Activated CD4-positive, alpha-beta T cell treated with anti-CD3 and anti-CD28 coated beads, Interleukin-2, amount 10 ng/mL, durations not matched to agents 24 days and 14 days (primary cell): ENCODE data around the gene EGR2. TPM values are rescaled to one million over a fixed set of nuclear protein-coding genes. Genes with fewer than 3 reads are reported as not detected.

Experiments used
- DNase-seq: peaks from one replicate; pipeline ENCODE4 v3.0.0; 2022
- H3K27ac Mint-ChIP-seq: one replicate; pipeline ENCODE4 v1.8.0; 2022; ENCODE audit warnings: mild to moderate bottlenecking, mixed read lengths
- H3K27me3 Mint-ChIP-seq: one replicate; pipeline ENCODE4 v1.8.0; 2022; ENCODE audit warnings: mixed read lengths
- H3K36me3 Mint-ChIP-seq: one replicate; pipeline ENCODE4 v1.8.0; 2022; ENCODE audit warnings: low read depth, mild to moderate bottlenecking, mixed read lengths
- H3K4me1 Mint-ChIP-seq: one replicate; pipeline ENCODE4 v1.8.0; 2021; ENCODE audit warnings: mixed read lengths
- H3K4me3 Mint-ChIP-seq: one replicate; pipeline ENCODE4 v1.8.0; 2022; ENCODE audit warnings: mild to moderate bottlenecking, moderate library complexity, mixed read lengths
- H3K9me3 Mint-ChIP-seq: one replicate; pipeline ENCODE4 v1.8.0; 2021; ENCODE audit warnings: mixed read lengths
- intact Hi-C: fragments of 100-400 bp; cut with micrococcal nuclease; formaldehyde crosslinking; loops from one replicate; pipeline ENCODE4 v1.15.1; 2023
- total RNA-seq: library from RNA; stranded (reverse); gene quantifications from 2 replicates; pipeline ENCODE4 v1.2.3, GENCODE V29; 2022

Gene EGR2
- total RNA-seq, 1 donor from 2014 or later = 178 TPM

GRCh38 chr10:62842983-62843382 is 26.8 kb upstream of the EGR2 start:
- no peak for DNase-seq
- Mint-ChIP-seq H3K9me3 (peaks cover 12% of the 10 kb centered on the region), H3K36me3 (peaks cover 4% of the 10 kb centered on the region), H3K27me3 (peaks cover 15% of the 10 kb centered on the region), H3K4me1 (peaks cover 22% of the 10 kb centered on the region), H3K4me3 (no peak overlapping the region), H3K27ac (no peak overlapping the region)
- intact Hi-C loops = no loop called here

GRCh38 chr10:62839590-62839989 is 23.4 kb upstream of the EGR2 start:
- DNase-seq = no peak
- Mint-ChIP-seq H3K27ac (peak overlapping the region; percentile 60), H3K27me3 (peaks cover 27% of the 10 kb centered on the region), H3K9me3 (peaks cover 7% of the 10 kb centered on the region), H3K36me3 (no peaks in the 10 kb centered on the region), H3K4me3 (no peak overlapping the region), H3K4me1 (peaks cover 13% of the 10 kb centered on the region)
- intact Hi-C loops = loop anchor here (2.0 kb wide), 1 partner anchor 21 kb away; no protein-coding TSS in a partner anchor

- H3K4me3 Mint-ChIP-seq = no peak overlapping the region
- H3K27ac Mint-ChIP-seq = no peak overlapping the region
- intact Hi-C loops = no loop called here
- peaks cover under 1% of the 10 kb centered on the region for H3K4me1 Mint-ChIP-seq
- DNase-seq = no peak
- peaks cover 13% of the 10 kb centered on the region for H3K27me3 Mint-ChIP-seq
- no peaks in the 10 kb centered on the region for H3K9me3 Mint-ChIP-seq
- no peaks in the 10 kb centered on the region for H3K36me3 Mint-ChIP-seq
These were observed 15.2 kb upstream of the EGR2 start for GRCh38 chr10:62831346-62831745.

- H3K9me3 Mint-ChIP-seq = no peaks in the 10 kb centered on the region
- DNase-seq = no peak
- no peak overlapping the region for H3K27ac Mint-ChIP-seq
- H3K4me3 Mint-ChIP-seq = no peak overlapping the region
- intact Hi-C loops = no loop called here
- no peaks in the 10 kb centered on the region for H3K36me3 Mint-ChIP-seq
- H3K4me1 Mint-ChIP-seq = peaks cover 3% of the 10 kb centered on the region
- H3K27me3 Mint-ChIP-seq = peaks cover 12% of the 10 kb centered on the region
These were observed 14.5 kb upstream of the EGR2 start for GRCh38 chr10:62830679-62831078.

- no peak for DNase-seq
- Mint-ChIP-seq H3K27ac (no peak overlapping the region), H3K4me3 (no peak overlapping the region), H3K9me3 (no peaks in the 10 kb centered on the region), H3K4me1 (peaks cover 3% of the 10 kb centered on the region), H3K36me3 (no peaks in the 10 kb centered on the region), H3K27me3 (peaks cover 10% of the 10 kb centered on the region)
- intact Hi-C loops = no loop called here
These were observed 13.5 kb upstream of the EGR2 start for GRCh38 chr10:62829622-62830021.

- no peaks in the 10 kb centered on the region for H3K36me3 Mint-ChIP-seq
- DNase-seq = no peak
- peaks cover 3% of the 10 kb centered on the region for H3K4me1 Mint-ChIP-seq
- intact Hi-C loops = no loop called here
- H3K27ac Mint-ChIP-seq = no peak overlapping the region
- no peaks in the 10 kb centered on the region for H3K9me3 Mint-ChIP-seq
- H3K4me3 Mint-ChIP-seq = no peak overlapping the region
- H3K27me3 Mint-ChIP-seq = peaks cover 11% of the 10 kb centered on the region
These were observed 10.1 kb upstream of the EGR2 start for GRCh38 chr10:62826273-62826672.

- intact Hi-C loops = no loop called here
- Mint-ChIP-seq H3K4me1 (peaks cover 23% of the 10 kb centered on the region), H3K36me3 (peaks cover 9% of the 10 kb centered on the region), H3K4me3 (no peak overlapping the region), H3K27me3 (peaks cover 34% of the 10 kb centered on the region), H3K9me3 (no peaks in the 10 kb centered on the region), H3K27ac (no peak overlapping the region)
- no peak for DNase-seq
These were observed 4.4 kb upstream of the EGR2 start for GRCh38 chr10:62820586-62820985.

GRCh38 chr10:62819141-62819920 is 3.2 kb upstream of the EGR2 start:
- peak overlapping the region; percentile 77 for H3K27ac Mint-ChIP-seq

GRCh38 chr10:62818426-62819011 is 2.4 kb upstream of the EGR2 start:
- peaks cover 34% of the 10 kb centered on the region for H3K4me1 Mint-ChIP-seq
- DNase-seq = peak; percentile 80
- no peaks in the 10 kb centered on the region for H3K9me3 Mint-ChIP-seq
- H3K27ac Mint-ChIP-seq = peak overlapping the region; percentile 100
- peak overlapping the region; percentile 97 for H3K4me3 Mint-ChIP-seq
- peaks cover 35% of the 10 kb centered on the region for H3K27me3 Mint-ChIP-seq
- H3K36me3 Mint-ChIP-seq = peaks cover 29% of the 10 kb centered on the region
- intact Hi-C loops = loop anchor here (1.0 to 10.0 kb wide), 12 partner anchors 20 to 916 kb away; partner anchors contain the start of gene ARID5B

More at GRCh38 chr10:62819141-62819920, 3.2 kb upstream of the EGR2 start:
- Mint-ChIP-seq H3K4me1 (peaks cover 27% of the 10 kb centered on the region), H3K4me3 (peak overlapping the region; percentile 97), H3K36me3 (peaks cover 21% of the 10 kb centered on the region), H3K27me3 (peaks cover 35% of the 10 kb centered on the region), H3K9me3 (no peaks in the 10 kb centered on the region)
- peak; percentile 58 for DNase-seq
- intact Hi-C loops = loop anchor here (2.0 to 10.0 kb wide), 7 partner anchors 19 to 917 kb away; partner anchors contain the start of gene ARID5B

- Mint-ChIP-seq H3K36me3 (peaks cover 36% of the 10 kb centered on the region), H3K27me3 (peaks cover 34% of the 10 kb centered on the region), H3K9me3 (no peaks in the 10 kb centered on the region), H3K4me3 (peak overlapping the region; percentile 97), H3K27ac (peak overlapping the region; percentile 100), H3K4me1 (peaks cover 40% of the 10 kb centered on the region)
- DNase-seq = peak; percentile 91
- intact Hi-C loops = loop anchor here (1.0 to 10.0 kb wide), 14 partner anchors 21 to 916 kb away; partner anchors contain the start of gene ARID5B
These were observed 1.7 kb upstream of the EGR2 start for GRCh38 chr10:62817766-62818425.

GRCh38 chr10:62817121-62817765 is 1.1 kb upstream of the EGR2 start:
- Mint-ChIP-seq H3K4me3 (peak overlapping the region; percentile 97), H3K4me1 (peaks cover 46% of the 10 kb centered on the region), H3K27ac (peak overlapping the region; percentile 100), H3K27me3 (peaks cover 32% of the 10 kb centered on the region), H3K36me3 (peaks cover 42% of the 10 kb centered on the region), H3K9me3 (no peaks in the 10 kb centered on the region)
- intact Hi-C loops = loop anchor here (1.0 to 10.0 kb wide), 6 partner anchors 341 to 915 kb away; partner anchors contain the start of gene ARID5B
- peak; percentile 89 for DNase-seq

- intact Hi-C loops = loop anchor here (1.0 to 10.0 kb wide), 12 partner anchors 11 to 914 kb away; partner anchors contain the start of gene ARID5B
- Mint-ChIP-seq H3K4me3 (peak overlapping the region; percentile 97), H3K9me3 (no peaks in the 10 kb centered on the region), H3K4me1 (peaks cover 55% of the 10 kb centered on the region), H3K36me3 (peaks cover 52% of the 10 kb centered on the region), H3K27me3 (peaks cover 25% of the 10 kb centered on the region), H3K27ac (peak overlapping the region; percentile 100)
- DNase-seq = no peak
These were observed 163 bp downstream of the EGR2 start for GRCh38 chr10:62816076-62816330.

- peak; percentile 77 for DNase-seq
- intact Hi-C loops = loop anchor here (1.0 to 10.0 kb wide), 12 partner anchors 10 to 913 kb away; partner anchors contain the start of gene ARID5B
- peaks cover 56% of the 10 kb centered on the region for H3K36me3 Mint-ChIP-seq
- peaks cover 20% of the 10 kb centered on the region for H3K27me3 Mint-ChIP-seq
- H3K4me1 Mint-ChIP-seq = peaks cover 60% of the 10 kb centered on the region
- H3K4me3 Mint-ChIP-seq = peak overlapping the region; percentile 97
- H3K9me3 Mint-ChIP-seq = no peaks in the 10 kb centered on the region
- peak overlapping the region; percentile 100 for H3K27ac Mint-ChIP-seq
These were observed 638 bp downstream of the EGR2 start for GRCh38 chr10:62815381-62816075.
